ENCODE results near the gene TCP11L2. TPM values are rescaled to one million over a fixed set of nuclear protein-coding genes. Genes with fewer than 3 reads are reported as not detected.

TCP11L2 gene
- total and polyA plus RNA-seq, 2 of the 13 experiments (the other 11 are each of a cell fraction or from before 2014, with no cell fraction given), result 4.6 to 24.1 TPM

DNA sequence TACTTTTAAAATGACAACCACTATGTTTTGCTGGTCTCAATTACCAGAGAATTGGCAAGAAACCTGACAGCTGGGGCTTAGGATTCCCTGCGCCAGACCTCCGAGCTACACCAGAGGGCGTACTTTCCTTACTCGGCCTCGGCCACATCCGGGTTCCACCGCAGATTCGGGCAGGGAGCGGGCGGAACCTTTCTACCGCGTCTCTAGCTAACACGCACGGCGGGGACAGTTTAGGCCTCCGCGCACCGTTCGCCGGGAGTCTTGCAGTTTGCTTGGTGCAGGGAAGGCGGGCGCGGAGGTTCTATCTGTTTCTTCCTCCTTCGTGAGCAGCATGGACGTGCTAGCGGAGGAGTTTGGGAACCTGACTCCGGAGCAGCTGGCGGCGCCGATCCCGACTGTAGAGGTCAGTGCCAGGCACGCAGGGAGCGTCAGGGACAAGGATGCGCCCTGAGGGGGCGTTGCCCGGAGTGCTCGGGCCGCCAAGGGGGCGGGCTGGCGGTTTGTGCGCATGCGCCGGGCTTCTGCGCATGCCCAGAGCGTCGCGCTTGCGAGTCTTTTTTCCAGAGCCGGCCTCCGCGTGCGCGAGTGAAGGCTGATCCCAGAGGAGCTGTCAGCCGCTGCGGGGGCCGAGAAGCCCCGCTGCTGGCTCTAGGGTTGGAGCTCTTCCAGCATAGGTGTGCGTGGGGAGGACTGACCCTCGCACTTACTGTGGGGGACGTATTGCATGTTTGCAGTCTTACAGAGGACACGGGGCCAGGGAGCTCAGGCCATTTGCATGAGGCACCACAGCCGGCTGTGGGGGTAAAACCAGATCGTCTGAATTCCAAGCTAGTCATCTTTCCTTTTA, 55.2 kb downstream of the TCP11L2 start, which contains the start of gene POLR3B (continued):
- TF ChIP-seq, protein P1, sequence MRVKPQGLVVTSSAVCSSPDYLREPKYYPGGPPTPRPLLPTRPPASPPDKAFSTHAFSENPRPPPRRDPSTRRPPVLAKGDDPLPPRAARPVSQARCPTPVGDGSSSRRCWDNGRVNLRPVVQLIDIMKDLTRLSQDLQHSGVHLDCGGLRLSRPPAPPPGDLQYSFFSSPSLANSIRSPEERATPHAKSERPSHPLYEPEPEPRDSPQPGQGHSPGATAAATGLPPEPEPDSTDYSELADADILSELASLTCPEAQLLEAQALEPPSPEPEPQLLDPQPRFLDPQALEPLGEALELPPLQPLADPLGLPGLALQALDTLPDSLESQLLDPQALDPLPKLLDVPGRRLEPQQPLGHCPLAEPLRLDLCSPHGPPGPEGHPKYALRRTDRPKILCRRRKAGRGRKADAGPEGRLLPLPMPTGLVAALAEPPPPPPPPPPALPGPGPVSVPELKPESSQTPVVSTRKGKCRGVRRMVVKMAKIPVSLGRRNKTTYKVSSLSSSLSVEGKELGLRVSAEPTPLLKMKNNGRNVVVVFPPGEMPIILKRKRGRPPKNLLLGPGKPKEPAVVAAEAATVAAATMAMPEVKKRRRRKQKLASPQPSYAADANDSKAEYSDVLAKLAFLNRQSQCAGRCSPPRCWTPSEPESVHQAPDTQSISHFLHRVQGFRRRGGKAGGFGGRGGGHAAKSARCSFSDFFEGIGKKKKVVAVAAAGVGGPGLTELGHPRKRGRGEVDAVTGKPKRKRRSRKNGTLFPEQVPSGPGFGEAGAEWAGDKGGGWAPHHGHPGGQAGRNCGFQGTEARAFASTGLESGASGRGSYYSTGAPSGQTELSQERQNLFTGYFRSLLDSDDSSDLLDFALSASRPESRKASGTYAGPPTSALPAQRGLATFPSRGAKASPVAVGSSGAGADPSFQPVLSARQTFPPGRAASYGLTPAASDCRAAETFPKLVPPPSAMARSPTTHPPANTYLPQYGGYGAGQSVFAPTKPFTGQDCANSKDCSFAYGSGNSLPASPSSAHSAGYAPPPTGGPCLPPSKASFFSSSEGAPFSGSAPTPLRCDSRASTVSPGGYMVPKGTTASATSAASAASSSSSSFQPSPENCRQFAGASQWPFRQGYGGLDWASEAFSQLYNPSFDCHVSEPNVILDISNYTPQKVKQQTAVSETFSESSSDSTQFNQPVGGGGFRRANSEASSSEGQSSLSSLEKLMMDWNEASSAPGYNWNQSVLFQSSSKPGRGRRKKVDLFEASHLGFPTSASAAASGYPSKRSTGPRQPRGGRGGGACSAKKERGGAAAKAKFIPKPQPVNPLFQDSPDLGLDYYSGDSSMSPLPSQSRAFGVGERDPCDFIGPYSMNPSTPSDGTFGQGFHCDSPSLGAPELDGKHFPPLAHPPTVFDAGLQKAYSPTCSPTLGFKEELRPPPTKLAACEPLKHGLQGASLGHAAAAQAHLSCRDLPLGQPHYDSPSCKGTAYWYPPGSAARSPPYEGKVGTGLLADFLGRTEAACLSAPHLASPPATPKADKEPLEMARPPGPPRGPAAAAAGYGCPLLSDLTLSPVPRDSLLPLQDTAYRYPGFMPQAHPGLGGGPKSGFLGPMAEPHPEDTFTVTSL (CRISPR knock-in tag; IDR thresholded peaks at IDR 0.05; ENCODE audit: borderline replicate concordance), result no peak
- TF ChIP-seq, protein P2, sequence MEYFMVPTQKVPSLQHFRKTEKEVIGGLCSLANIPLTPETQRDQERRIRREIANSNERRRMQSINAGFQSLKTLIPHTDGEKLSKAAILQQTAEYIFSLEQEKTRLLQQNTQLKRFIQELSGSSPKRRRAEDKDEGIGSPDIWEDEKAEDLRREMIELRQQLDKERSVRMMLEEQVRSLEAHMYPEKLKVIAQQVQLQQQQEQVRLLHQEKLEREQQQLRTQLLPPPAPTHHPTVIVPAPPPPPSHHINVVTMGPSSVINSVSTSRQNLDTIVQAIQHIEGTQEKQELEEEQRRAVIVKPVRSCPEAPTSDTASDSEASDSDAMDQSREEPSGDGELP (IDR thresholded peaks at IDR 0.05; ENCODE audit: borderline replicate concordance, low read depth), result peak; percentile 78
- TF ChIP-seq, protein P3, sequence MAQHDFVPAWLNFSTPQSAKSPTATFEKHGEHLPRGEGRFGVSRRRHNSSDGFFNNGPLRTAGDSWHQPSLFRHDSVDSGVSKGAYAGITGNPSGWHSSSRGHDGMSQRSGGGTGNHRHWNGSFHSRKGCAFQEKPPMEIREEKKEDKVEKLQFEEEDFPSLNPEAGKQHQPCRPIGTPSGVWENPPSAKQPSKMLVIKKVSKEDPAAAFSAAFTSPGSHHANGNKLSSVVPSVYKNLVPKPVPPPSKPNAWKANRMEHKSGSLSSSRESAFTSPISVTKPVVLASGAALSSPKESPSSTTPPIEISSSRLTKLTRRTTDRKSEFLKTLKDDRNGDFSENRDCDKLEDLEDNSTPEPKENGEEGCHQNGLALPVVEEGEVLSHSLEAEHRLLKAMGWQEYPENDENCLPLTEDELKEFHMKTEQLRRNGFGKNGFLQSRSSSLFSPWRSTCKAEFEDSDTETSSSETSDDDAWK (CRISPR knock-in tag; IDR thresholded peaks at IDR 0.05), result no peak
- TF ChIP-seq PCBP1 (IDR thresholded peaks at IDR 0.05; ENCODE audit: borderline replicate concordance, low read depth, low read length) (0 out of 2 replicates have a peak, but pooled peaks have one; percentile 20), ZNF30 (CRISPR knock-in tag; IDR thresholded peaks at IDR 0.05) (0 out of 2 replicates have a peak, but pooled peaks have one; percentile 71), ZNF589 (CRISPR knock-in tag; conservative IDR thresholded peaks at IDR 0.05) (peak; percentile 31; the same call in 1 of the 2 replicates), ZSCAN31 (CRISPR knock-in tag; IDR thresholded peaks at IDR 0.05; ENCODE audit: low read depth) (peak; percentile 70; the same call in 1 of the 2 replicates), SRSF9 (IDR thresholded peaks at IDR 0.05; ENCODE audit: borderline replicate concordance, insufficient read depth, low read depth, low read length, poor library complexity, severe bottlenecking) (no peak), SMARCE1 (IDR thresholded peaks at IDR 0.05; ENCODE audit: borderline replicate concordance) (no peak), CHD4 (IDR thresholded peaks at IDR 0.05; ENCODE audit: borderline replicate concordance, low read length) (no peak), ZNF350 (CRISPR knock-in tag; IDR thresholded peaks at IDR 0.05; ENCODE audit: borderline replicate concordance, low read depth) (peak; percentile 98), RAD21 (CRISPR knock-in tag; IDR thresholded peaks at IDR 0.05) (peak; percentile 86), ARID2 (CRISPR knock-in tag; IDR thresholded peaks at IDR 0.05; ENCODE audit: borderline replicate concordance) (peak; percentile 75; the same call in 1 of the 2 replicates), IRF2 (CRISPR knock-in tag; IDR thresholded peaks at IDR 0.05) (peak; percentile 95)
- TF ChIP-seq, protein P4, sequence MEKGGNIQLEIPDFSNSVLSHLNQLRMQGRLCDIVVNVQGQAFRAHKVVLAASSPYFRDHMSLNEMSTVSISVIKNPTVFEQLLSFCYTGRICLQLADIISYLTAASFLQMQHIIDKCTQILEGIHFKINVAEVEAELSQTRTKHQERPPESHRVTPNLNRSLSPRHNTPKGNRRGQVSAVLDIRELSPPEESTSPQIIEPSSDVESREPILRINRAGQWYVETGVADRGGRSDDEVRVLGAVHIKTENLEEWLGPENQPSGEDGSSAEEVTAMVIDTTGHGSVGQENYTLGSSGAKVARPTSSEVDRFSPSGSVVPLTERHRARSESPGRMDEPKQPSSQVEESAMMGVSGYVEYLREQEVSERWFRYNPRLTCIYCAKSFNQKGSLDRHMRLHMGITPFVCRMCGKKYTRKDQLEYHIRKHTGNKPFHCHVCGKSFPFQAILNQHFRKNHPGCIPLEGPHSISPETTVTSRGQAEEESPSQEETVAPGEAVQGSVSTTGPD (CRISPR knock-in tag; IDR thresholded peaks at IDR 0.05), result peak; percentile 45; the same call in 1 of the 2 replicates
